GM19395 (cell line): ENCODE results near the gene SEMA3D.
"Not testable (repeated sequence)": the region's sequence is repeated elsewhere in the genome, so short reads cannot be mapped to it uniquely, and the experiment has no call there.

Experiments
- ATAC-seq: cut with Tn5 transposase; IDR thresholded peaks from one replicate; pipeline ENCODE4 v1.9.1; 2021; ENCODE audit warnings: mild to moderate bottlenecking, moderate library complexity; ENCODE audit not compliant: unreplicated experiment

Gene SEMA3D

GRCh38 chr7:85000735-85001350, 186.0 kb downstream of the SEMA3D start:
- ATAC-seq: no peak

- ATAC-seq: no peak
Observed at GRCh38 chr7:84999450-84999849, 187.4 kb downstream of the SEMA3D start.

- no peak for ATAC-seq
Observed at GRCh38 chr7:84998665-84999064, 188.2 kb downstream of the SEMA3D start.

- no peak for ATAC-seq
Observed at GRCh38 chr7:84997626-84998025, 189.2 kb downstream of the SEMA3D start.

GRCh38 chr7:84992954-84993353, 193.9 kb downstream of the SEMA3D start:
- ATAC-seq: not testable (repeated sequence)

- no peak for ATAC-seq
Observed at GRCh38 chr7:84985073-84985784, 201.6 kb downstream of the SEMA3D start.

- no peak for ATAC-seq
Observed at GRCh38 chr7:84982199-84982598, 204.7 kb downstream of the SEMA3D start.

GRCh38 chr7:84981055-84981976, 205.5 kb downstream of the SEMA3D start:
- no peak for ATAC-seq

GRCh38 chr7:84975586-84976185, 211.2 kb downstream of the SEMA3D start:
- ATAC-seq: no peak

GRCh38 chr7:84971360-84971759, 215.5 kb downstream of the SEMA3D start:
- ATAC-seq: no peak

GRCh38 chr7:84970670-84971069, 216.2 kb downstream of the SEMA3D start:
- no peak for ATAC-seq

GRCh38 chr7:84953234-84953633, 233.6 kb downstream of the SEMA3D start:
- no peak for ATAC-seq

- no peak for ATAC-seq
Observed at GRCh38 chr7:84950836-84951235, 236.0 kb downstream of the SEMA3D start.

GRCh38 chr7:84949501-84949900, 237.4 kb downstream of the SEMA3D start:
- no peak for ATAC-seq

- no peak for ATAC-seq
Observed at GRCh38 chr7:84949067-84949466, 237.8 kb downstream of the SEMA3D start.

- no peak for ATAC-seq
Observed at GRCh38 chr7:84948634-84949033, 238.2 kb downstream of the SEMA3D start.

- no peak for ATAC-seq
Observed at GRCh38 chr7:84946549-84946948, 240.3 kb downstream of the SEMA3D start.
